ENCODE data around the gene ITPR2.

The ITPR2 gene

GRCh38 chr12:26520869-26521268 lies 312.1 kb downstream of the ITPR2 start:
- no peak for TF ChIP-seq CTCF (IDR thresholded peaks at IDR 0.05)

GRCh38 chr12:26520109-26520508 lies 312.9 kb downstream of the ITPR2 start:
- no peak for TF ChIP-seq CTCF (IDR thresholded peaks at IDR 0.05)

- no peak for TF ChIP-seq CTCF (IDR thresholded peaks at IDR 0.05)
These were observed 313.5 kb downstream of the ITPR2 start for GRCh38 chr12:26519462-26519861.

- TF ChIP-seq CTCF (IDR thresholded peaks at IDR 0.05), result no peak
These were observed 318.6 kb downstream of the ITPR2 start for GRCh38 chr12:26514364-26514763.

- no peak for TF ChIP-seq CTCF (IDR thresholded peaks at IDR 0.05)
These were observed 319.5 kb downstream of the ITPR2 start for GRCh38 chr12:26513363-26514043.

- TF ChIP-seq CTCF (IDR thresholded peaks at IDR 0.05), result no peak
These were observed 320.8 kb downstream of the ITPR2 start for GRCh38 chr12:26512213-26512612.

GRCh38 chr12:26510354-26510674 lies 322.7 kb downstream of the ITPR2 start:
- no peak for TF ChIP-seq CTCF (IDR thresholded peaks at IDR 0.05)

- TF ChIP-seq CTCF (IDR thresholded peaks at IDR 0.05), result no peak
These were observed 325.4 kb downstream of the ITPR2 start for GRCh38 chr12:26507613-26508012.

Data from LNCAP (cell line).